Lung microvascular endothelial cell (primary cell): Measurements from ENCODE around the gene PMS1. TPM values are rescaled to one million over a fixed set of nuclear protein-coding genes. Genes with fewer than 3 reads are reported as not detected.

ENCODE experiments used
- total RNA-seq: library from RNA; depleted of rRNA; stranded (reverse); fragments of >200 nt; gene quantifications from 2 replicates; pipeline ENCODE4 v1.2.1, GENCODE V29; 2014

The PMS1 gene
- total RNA-seq, 1 donor from 2014 or later, result 21.8 TPM

Other genes with a start within 250 kb of the PMS1 start
- gene SLC40A1, start 203.7 kb upstream of the PMS1 start, total RNA-seq, result 100 and 283 TPM in 2 replicates
- gene ASNSD1, start 123.0 kb upstream of the PMS1 start, total RNA-seq, result 40.8 and 48.0 TPM in 2 replicates
- 4.1 and 9.1 TPM in 2 replicates for gene ANKAR, start 109.8 kb upstream of the PMS1 start, total RNA-seq
- gene OSGEPL1, start 21.7 kb upstream of the PMS1 start, total RNA-seq, result 3.8 and 4.6 TPM in 2 replicates
- gene ORMDL1, start 111 bp upstream of the PMS1 start, total RNA-seq, result 23.5 and 32.1 TPM in 2 replicates